B cell (primary cell): Measurements from ENCODE around the gene GNG13.

Source experiments
- EZH2 ChIP-seq: IDR thresholded peaks from 2 replicates; pipeline ENCODE4 v1.6.1; 2012; ENCODE audit warnings: borderline replicate concordance, low read depth, mild to moderate bottlenecking, moderate library complexity, low read length; ENCODE audit not compliant: insufficient read depth, poor library complexity, severe bottlenecking
- TF ChIP-seq, protein P1 (sequence below): fragments of 200-600 bp; IDR thresholded peaks from one replicate; pipeline ENCODE4 v1.8.0; 2022; ENCODE audit warnings: antibody characterized with exemption, mild to moderate bottlenecking

DNA sequence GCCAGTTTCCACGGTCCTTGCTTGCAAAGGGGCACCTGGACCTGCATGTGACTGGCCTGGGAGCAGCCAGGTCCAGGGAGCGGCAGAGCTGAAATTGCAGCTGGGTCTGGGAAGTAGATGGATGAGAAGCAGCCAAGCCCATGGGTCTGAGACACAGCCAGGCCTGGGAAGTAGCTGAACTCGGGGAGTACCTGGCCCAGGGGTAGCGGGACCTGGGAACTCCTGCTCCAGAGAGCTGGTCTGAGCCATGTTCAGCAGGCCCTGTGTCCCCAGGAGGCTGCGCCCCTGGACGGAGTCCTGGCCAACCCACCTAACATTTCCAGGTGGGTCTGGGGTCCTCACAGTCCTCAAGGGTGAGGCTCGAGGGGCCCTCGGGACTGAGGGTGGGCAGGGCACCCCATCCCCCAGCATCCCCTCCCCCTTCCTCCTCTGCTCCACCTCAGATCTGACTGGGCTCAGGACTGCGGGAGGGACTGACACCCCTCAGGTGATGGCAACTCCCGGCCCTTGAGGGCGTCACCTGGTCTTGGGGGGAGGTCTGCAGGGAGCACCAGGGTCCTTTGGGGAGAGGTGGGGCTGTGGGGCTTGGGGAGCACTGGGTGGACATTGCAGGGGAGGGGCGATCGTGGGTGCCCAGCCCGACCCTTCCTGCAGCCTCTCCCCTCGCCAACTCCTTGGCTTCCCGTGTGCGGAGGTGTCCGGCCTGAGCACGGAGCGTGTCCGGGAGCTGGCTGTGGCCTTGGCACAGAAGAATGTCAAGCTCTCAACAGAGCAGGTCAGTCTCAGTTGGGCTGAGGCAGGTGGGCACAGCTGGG is 37.0 kb downstream of the GNG13 start:
- TF ChIP-seq, protein P1, sequence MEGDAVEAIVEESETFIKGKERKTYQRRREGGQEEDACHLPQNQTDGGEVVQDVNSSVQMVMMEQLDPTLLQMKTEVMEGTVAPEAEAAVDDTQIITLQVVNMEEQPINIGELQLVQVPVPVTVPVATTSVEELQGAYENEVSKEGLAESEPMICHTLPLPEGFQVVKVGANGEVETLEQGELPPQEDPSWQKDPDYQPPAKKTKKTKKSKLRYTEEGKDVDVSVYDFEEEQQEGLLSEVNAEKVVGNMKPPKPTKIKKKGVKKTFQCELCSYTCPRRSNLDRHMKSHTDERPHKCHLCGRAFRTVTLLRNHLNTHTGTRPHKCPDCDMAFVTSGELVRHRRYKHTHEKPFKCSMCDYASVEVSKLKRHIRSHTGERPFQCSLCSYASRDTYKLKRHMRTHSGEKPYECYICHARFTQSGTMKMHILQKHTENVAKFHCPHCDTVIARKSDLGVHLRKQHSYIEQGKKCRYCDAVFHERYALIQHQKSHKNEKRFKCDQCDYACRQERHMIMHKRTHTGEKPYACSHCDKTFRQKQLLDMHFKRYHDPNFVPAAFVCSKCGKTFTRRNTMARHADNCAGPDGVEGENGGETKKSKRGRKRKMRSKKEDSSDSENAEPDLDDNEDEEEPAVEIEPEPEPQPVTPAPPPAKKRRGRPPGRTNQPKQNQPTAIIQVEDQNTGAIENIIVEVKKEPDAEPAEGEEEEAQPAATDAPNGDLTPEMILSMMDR = no peak
- TF ChIP-seq EZH2 = no peak
